Ovary (tissue), 9 donors: ENCODE results near the gene FERMT2. TPM values are rescaled to one million over a fixed set of nuclear protein-coding genes. Genes with fewer than 3 reads are reported as not detected.

Experiments used
- DNase-seq, 5 donors: peaks; one replicate each; pipeline ENCODE4 v3.0.0-alpha.2; 2019 to 2020
- H3K27ac ChIP-seq, 2 donors: fragments of 200-600 bp; one replicate each; pipeline versions ENCODE4 v1.5.1 to v1.8.0; 2019 to 2022
- H3K27me3 ChIP-seq: fragments of 200-600 bp; one replicate; pipeline ENCODE4 v1.8.0; 2022
- H3K36me3 ChIP-seq: fragments of 200-600 bp; sonication (generic); one replicate; pipeline ENCODE4 v1.5.1; 2019
- H3K4me1 ChIP-seq: one replicate; pipeline ENCODE4 v1.8.1; 2013; ENCODE audit warnings: mild to moderate bottlenecking, moderate library complexity; ENCODE audit not compliant: insufficient read depth
- H3K4me3 ChIP-seq: fragments of 200-600 bp; sonication (generic); one replicate; pipeline ENCODE4 v1.5.1; 2017
- H3K9me3 ChIP-seq, 2 donors: fragments of 200-600 bp in 1 of 2; sonication (generic) in 1 of 2; one replicate each; pipeline versions ENCODE4 v1.5.1 to v1.8.1; 2013 to 2019; ENCODE audit warnings: mild to moderate bottlenecking in 1 of 2, moderate library complexity in 1 of 2
- CTCF ChIP-seq, 3 donors: fragments of 450-650 bp in 2 of 3; fragments of 200-600 bp in 1 of 3; IDR thresholded peaks; one replicate each; pipeline versions ENCODE4 v1.5.1 to v1.8.0; 2016 to 2022; ENCODE audit warnings: antibody characterized with exemption in 3 of 3, mild to moderate bottlenecking in 1 of 3
- EP300 ChIP-seq: sonication (generic); formaldehyde crosslinking; IDR thresholded peaks from one replicate; pipeline ENCODE4 v1.6.1; 2017; ENCODE audit warnings: antibody characterized with exemption
- POLR2A ChIP-seq: fragments of 450-650 bp; IDR thresholded peaks from one replicate; pipeline ENCODE4 v1.6.1; 2017; ENCODE audit warnings: antibody characterized with exemption, mild to moderate bottlenecking, moderate library complexity
- WGBS, 3 donors: extraction: QIAGEN DNeasy Blood & Tissue Kit in 1 of 3; methylation state at CpG; one replicate each; pipeline versions ENCODE4 v1.1.5 to v1.1.7; 2013 to 2017; 5-methylcytosine and 5-hydroxymethylcytosine counted together
- intact Hi-C, 4 donors: fragments of 100-400 bp; cut with DNase I; formaldehyde crosslinking; loops; one replicate each; pipeline versions ENCODE4 v1.11.0 to v1.15.1; 2022 to 2023
- polyA plus RNA-seq, 2 donors: library from polyadenylated mRNA; stranded (reverse); fragments of 200-250 nt in 1 of 2; fragments of 350-450 nt in 1 of 2; fragmentation: Illumina TruSeq in 1 of 2; extraction: RNeasy Lipid Tissue Mini Kit (QIAGEN cat#74804) in 1 of 2; gene quantifications; one replicate each; pipeline ENCODE4 v1.2.3, GENCODE V29; 2013 to 2014
- total RNA-seq, 7 donors: library from RNA; depleted of rRNA in 2 of 7; stranded (reverse); fragments of >200 nt in 2 of 7; fragmentation: NEBNext Ultra II Directional in 3 of 7; extraction: Animal tissue kit (Norgen Biotek cat#: 25700) in 3 of 7; gene quantifications; one replicate each; pipeline versions ENCODE4 v1.1.0 to v1.2.4, GENCODE V29; 2016 to 2023
- donor health status: DM: no; HTN: no; CAD: no; lungs with moderate emphysema.
- donor health status: DM: no; HTN: no; CAD: no.
- donor health status: Bipolar disorder and iron deficiency.
- donor health status: DM: yes; HTN: yes; CAD: no.
- donor health status: DM: no; HTN: no; CAD: no.
- donor health status: DM: yes; HTN: yes; CAD: no.

Gene FERMT2
- total and polyA plus RNA-seq, 9 donors = 64.3 to 138 (median 98.4) TPM

- Histone ChIP-seq H3K9me3 (no peaks in the 10 kb centered on the region), H3K4me1 (peaks cover 3% of the 10 kb centered on the region), H3K4me3 (no peak overlapping the region), H3K27ac (no peak overlapping the region), H3K36me3 (no peaks in the 10 kb centered on the region), H3K27me3 (no peaks in the 10 kb centered on the region)
- WGBS, 3 donors = 87 to 91% (median 91%) methylated on average over 3 of the region's 3 CpGs
- intact Hi-C loops = no loop called here
- no peak for TF ChIP-seq CTCF (IDR thresholded peaks at IDR 0.05)
- no peak for TF ChIP-seq POLR2A
- no peak for TF ChIP-seq EP300
- no peak for DNase-seq
Observed at GRCh38 chr14:52891800-52892199, 59.0 kb downstream of the FERMT2 start.

GRCh38 chr14:52888839-52889838 lies 61.7 kb downstream of the FERMT2 start:
- H3K36me3 ChIP-seq = no peaks in the 10 kb centered on the region

GRCh38 chr14:52888159-52888558 lies 62.7 kb downstream of the FERMT2 start:
- peaks cover 5% of the 10 kb centered on the region for H3K4me1 ChIP-seq
- H3K4me3 ChIP-seq = no peak overlapping the region
- 91 to 93% (median 92%) methylated on average over 4 of the region's 4 CpGs for WGBS, 3 donors

More at GRCh38 chr14:52888839-52889838, 61.7 kb downstream of the FERMT2 start:
- TF ChIP-seq POLR2A = no peak
- no peak for TF ChIP-seq CTCF (IDR thresholded peaks at IDR 0.05)
- TF ChIP-seq EP300 = no peak
- no peaks in the 10 kb centered on the region for H3K9me3 ChIP-seq
- peaks cover 3% of the 10 kb centered on the region for H3K4me1 ChIP-seq
- H3K27me3 ChIP-seq = no peaks in the 10 kb centered on the region
- intact Hi-C loops = no loop called here
- 88 to 91% (median 89%) methylated on average over 6 of the region's 6 CpGs for WGBS, 3 donors
- no peak overlapping the region for H3K4me3 ChIP-seq
- H3K27ac ChIP-seq = no peak overlapping the region
- no peak for DNase-seq

GRCh38 chr14:52885230-52885629 lies 65.6 kb downstream of the FERMT2 start:
- WGBS, 3 donors = 42% methylated on average over 2 of the region's 2 CpGs
- Histone ChIP-seq H3K4me1 (peaks cover 7% of the 10 kb centered on the region), H3K27ac (no peak overlapping the region), H3K36me3 (no peaks in the 10 kb centered on the region), H3K4me3 (no peak overlapping the region), H3K9me3 (no peaks in the 10 kb centered on the region), H3K27me3 (no peaks in the 10 kb centered on the region)
- TF ChIP-seq EP300 = no peak
- TF ChIP-seq POLR2A = no peak
- TF ChIP-seq CTCF (IDR thresholded peaks at IDR 0.05) = no peak
- DNase-seq = no peak
- intact Hi-C loops = no loop called here

More at GRCh38 chr14:52888159-52888558, 62.7 kb downstream of the FERMT2 start:
- no peak for DNase-seq
- intact Hi-C loops = no loop called here
- TF ChIP-seq POLR2A (no peak), CTCF (IDR thresholded peaks at IDR 0.05) (no peak), EP300 (no peak)
- H3K27me3 ChIP-seq = no peaks in the 10 kb centered on the region
- no peaks in the 10 kb centered on the region for H3K9me3 ChIP-seq
- no peak overlapping the region for H3K27ac ChIP-seq
- no peaks in the 10 kb centered on the region for H3K36me3 ChIP-seq
